MM.1S (cell line): ENCODE results near the gene STK10.
"Not testable (repeated sequence)": the region's sequence is repeated elsewhere in the genome, so short reads cannot be mapped to it uniquely, and the experiment has no call there.

ENCODE experiments used
- EZH2 ChIP-seq: fragments of 300-600 bp; sonication (generic); optimal IDR thresholded peaks from 2 replicates; pipeline ENCODE3; 2017; ENCODE audit warnings: low read depth, mild to moderate bottlenecking, antibody characterized with exemption, low read length, mixed read lengths
- EZH2phosphoT487 ChIP-seq: fragments of 300-600 bp; sonication (generic); IDR thresholded peaks from 2 replicates; pipeline ENCODE4 v1.6.1; 2018; ENCODE audit warnings: antibody characterized with exemption, low read length
- TF ChIP-seq, protein P1 (sequence below): fragments of 300-600 bp; sonication (generic); IDR thresholded peaks from 2 replicates; pipeline ENCODE4 v1.5.1; 2016; ENCODE audit warnings: antibody characterized with exemption, low read length, mixed read lengths

DNA sequence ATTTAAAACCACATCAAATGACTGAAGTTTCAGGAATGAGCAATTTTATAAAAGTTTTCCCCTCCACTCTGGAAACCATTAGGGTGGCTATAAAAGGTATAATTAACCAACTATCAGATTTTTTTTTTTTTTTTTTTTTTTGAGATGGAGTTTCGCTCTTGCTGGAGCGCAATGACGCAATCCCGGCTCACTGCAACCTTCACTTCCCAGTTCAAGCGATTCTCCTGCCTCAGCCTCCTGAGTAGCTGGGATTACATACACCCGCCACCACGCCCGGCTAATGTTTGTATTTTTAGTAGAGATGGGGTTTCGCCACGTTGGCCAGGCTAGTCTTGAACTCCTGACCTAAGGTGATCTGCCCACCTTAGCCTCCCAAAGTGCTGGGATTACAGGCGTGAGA, 18.0 kb upstream of the STK10 start:
- TF ChIP-seq, protein P1, sequence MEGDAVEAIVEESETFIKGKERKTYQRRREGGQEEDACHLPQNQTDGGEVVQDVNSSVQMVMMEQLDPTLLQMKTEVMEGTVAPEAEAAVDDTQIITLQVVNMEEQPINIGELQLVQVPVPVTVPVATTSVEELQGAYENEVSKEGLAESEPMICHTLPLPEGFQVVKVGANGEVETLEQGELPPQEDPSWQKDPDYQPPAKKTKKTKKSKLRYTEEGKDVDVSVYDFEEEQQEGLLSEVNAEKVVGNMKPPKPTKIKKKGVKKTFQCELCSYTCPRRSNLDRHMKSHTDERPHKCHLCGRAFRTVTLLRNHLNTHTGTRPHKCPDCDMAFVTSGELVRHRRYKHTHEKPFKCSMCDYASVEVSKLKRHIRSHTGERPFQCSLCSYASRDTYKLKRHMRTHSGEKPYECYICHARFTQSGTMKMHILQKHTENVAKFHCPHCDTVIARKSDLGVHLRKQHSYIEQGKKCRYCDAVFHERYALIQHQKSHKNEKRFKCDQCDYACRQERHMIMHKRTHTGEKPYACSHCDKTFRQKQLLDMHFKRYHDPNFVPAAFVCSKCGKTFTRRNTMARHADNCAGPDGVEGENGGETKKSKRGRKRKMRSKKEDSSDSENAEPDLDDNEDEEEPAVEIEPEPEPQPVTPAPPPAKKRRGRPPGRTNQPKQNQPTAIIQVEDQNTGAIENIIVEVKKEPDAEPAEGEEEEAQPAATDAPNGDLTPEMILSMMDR = not testable (repeated sequence)
- not testable (repeated sequence) for TF ChIP-seq EZH2phosphoT487, EZH2
